Measurements from ENCODE around the gene HBM.
A peak's percentile ranks its signal among the peaks of the same experiment; 100 is the strongest.

The HBM gene

GRCh38 chr16:117379-118365 lies 48.1 kb upstream of the HBM start (continued):
- TF ChIP-seq AEBP2 (tag by site-specific recombination; IDR thresholded peaks at IDR 0.05; ENCODE audit: borderline replicate concordance) (no peak), ZBTB49 (tag by site-specific recombination; IDR thresholded peaks at IDR 0.05; ENCODE audit: low read depth) (no peak), YY2 (tag by site-specific recombination; IDR thresholded peaks at IDR 0.05) (no peak), ZNF623 (tag by site-specific recombination; IDR thresholded peaks at IDR 0.05) (no peak), ZNF37A (tag by site-specific recombination; IDR thresholded peaks at IDR 0.05) (no peak), ZNF174 (tag by site-specific recombination; IDR thresholded peaks at IDR 0.05) (no peak), ZNF341 (tag by site-specific recombination; IDR thresholded peaks at IDR 0.05; ENCODE audit: low read depth) (no peak), ZNF548 (tag by site-specific recombination; IDR thresholded peaks at IDR 0.05) (no peak), ZNF26 (tag by site-specific recombination; IDR thresholded peaks at IDR 0.05) (no peak), ZNF138 (tag by site-specific recombination; IDR thresholded peaks at IDR 0.05; ENCODE audit: borderline replicate concordance) (no peak), ZNF610 (tag by site-specific recombination; IDR thresholded peaks at IDR 0.05; ENCODE audit: borderline replicate concordance) (no peak), ZNF837 (tag by site-specific recombination; IDR thresholded peaks at IDR 0.05) (no peak), ZNF214 (tag by site-specific recombination; IDR thresholded peaks at IDR 0.05; ENCODE audit: borderline replicate concordance) (no peak), ZNF658 (tag by site-specific recombination; IDR thresholded peaks at IDR 0.05) (no peak), ZNF16 (tag by site-specific recombination; IDR thresholded peaks at IDR 0.05; ENCODE audit: low read depth) (no peak), HOXC10 (CRISPR knock-in tag; IDR thresholded peaks at IDR 0.05) (no peak), ZNF488 (tag by site-specific recombination; IDR thresholded peaks at IDR 0.05) (no peak), ZNF133 (tag by site-specific recombination; IDR thresholded peaks at IDR 0.05) (no peak), SP7 (tag by site-specific recombination; IDR thresholded peaks at IDR 0.05) (peak; percentile 51; the same call in 1 of the 2 replicates), ZNF555 (tag by site-specific recombination; conservative IDR thresholded peaks at IDR 0.05) (no peak), OSR2 (tag by site-specific recombination; IDR thresholded peaks at IDR 0.05) (0 out of 2 replicates have a peak, but pooled peaks have one; percentile 6), PATZ1 (tag by site-specific recombination; IDR thresholded peaks at IDR 0.05) (peak; percentile 55; the same call in 1 of the 2 replicates), IKZF3 (tag by site-specific recombination; IDR thresholded peaks at IDR 0.05) (peak; percentile 50; the same call in 1 of the 2 replicates), KLF8 (tag by site-specific recombination; IDR thresholded peaks at IDR 0.05) (no peak), ZBTB1 (tag by site-specific recombination; IDR thresholded peaks at IDR 0.05) (no peak), ZNF18 (tag by site-specific recombination; IDR thresholded peaks at IDR 0.05) (no peak), ZNF169 (tag by site-specific recombination; IDR thresholded peaks at IDR 0.05) (no peak), GLIS2 (tag by site-specific recombination; IDR thresholded peaks at IDR 0.05) (peak; percentile 44; the same call in 1 of the 2 replicates), ZNF701 (tag by site-specific recombination; IDR thresholded peaks at IDR 0.05) (no peak), ZNF433 (tag by site-specific recombination; IDR thresholded peaks at IDR 0.05; ENCODE audit: low read depth) (no peak)

Data from HEK293 (cell line).